Liver (tissue), 9 donors: ENCODE results near the gene SOX8. TPM values are rescaled to one million over a fixed set of nuclear protein-coding genes. Genes with fewer than 3 reads are reported as not detected.

Experiments
- DNase-seq: peaks from one replicate; pipeline ENCODE4 v3.0.0-alpha.2; 2017; ENCODE audit warnings: low spot score
- H3K27ac ChIP-seq, 2 donors: one replicate each; pipeline ENCODE4 v1.7.0; 2013; ENCODE audit warnings: inconsistent platforms in 2 of 2, low read length in 2 of 2, control low read depth in 1 of 2, low read depth in 1 of 2, mild to moderate bottlenecking in 1 of 2
- H3K27me3 ChIP-seq, 4 donors: one replicate each; pipeline versions ENCODE4 v1.6.1 to v1.7.0; 2013; ENCODE audit warnings: low read length in 3 of 4, inconsistent platforms in 1 of 4, mild to moderate bottlenecking in 1 of 4, moderate library complexity in 1 of 4; ENCODE audit not compliant: control insufficient read depth in 4 of 4, insufficient read depth in 4 of 4
- H3K36me3 ChIP-seq, 4 donors: one replicate each; pipeline versions ENCODE4 v1.6.1 to v1.7.0; 2013; ENCODE audit warnings: low read length in 3 of 4, mild to moderate bottlenecking in 3 of 4, low read depth in 1 of 4, moderate library complexity in 1 of 4; ENCODE audit not compliant: control insufficient read depth in 4 of 4, insufficient read depth in 3 of 4
- H3K4me1 ChIP-seq, 4 donors: one replicate each; pipeline versions ENCODE4 v1.6.1 to v1.7.0; 2013; ENCODE audit warnings: low read length in 3 of 4, mild to moderate bottlenecking in 3 of 4, moderate library complexity in 1 of 4; ENCODE audit not compliant: control insufficient read depth in 4 of 4, insufficient read depth in 4 of 4
- H3K4me3 ChIP-seq, 3 donors: one replicate each; pipeline versions ENCODE4 v1.6.1 to v1.7.0; 2013; ENCODE audit warnings: low read length in 3 of 3, control low read depth in 1 of 3, low read depth in 1 of 3, mild to moderate bottlenecking in 1 of 3
- H3K9ac ChIP-seq, 2 donors: one replicate each; pipeline ENCODE4 v1.7.0; 2013; ENCODE audit warnings: low read length in 2 of 2, mild to moderate bottlenecking in 2 of 2, moderate library complexity in 2 of 2, control low read depth in 1 of 2, low read depth in 1 of 2
- H3K9me3 ChIP-seq, 4 donors: one replicate each; pipeline versions ENCODE4 v1.6.1 to v1.7.0; 2013; ENCODE audit warnings: low read length in 3 of 4; ENCODE audit not compliant: control insufficient read depth in 4 of 4
- EGR1 ChIP-seq, 2 donors: IDR thresholded peaks; 2 replicates each; pipeline ENCODE4 v1.6.1; 2016 to 2018; ENCODE audit warnings: antibody characterized with exemption in 2 of 2, low read depth in 2 of 2
- FOXA1 ChIP-seq: IDR thresholded peaks from 2 replicates; pipeline ENCODE4 v1.6.1; 2016; ENCODE audit warnings: antibody characterized with exemption
- FOXA2 ChIP-seq: IDR thresholded peaks from 2 replicates; pipeline ENCODE4 v1.6.1; 2016; ENCODE audit warnings: antibody characterized with exemption
- GABPA ChIP-seq, 2 donors: IDR thresholded peaks in 1 of 2; conservative IDR thresholded peaks in 1 of 2; 2 replicates each; pipeline ENCODE4 v1.6.1; 2016; ENCODE audit warnings: antibody characterized with exemption in 2 of 2, mild to moderate bottlenecking in 1 of 2, moderate library complexity in 1 of 2
- NR2F2 ChIP-seq: IDR thresholded peaks from 2 replicates; pipeline ENCODE4 v1.6.1; 2016; ENCODE audit warnings: antibody characterized with exemption
- RAD21 ChIP-seq, 2 donors: IDR thresholded peaks; 2 replicates each; pipeline ENCODE4 v1.6.1; 2016; ENCODE audit warnings: antibody characterized with exemption in 2 of 2, mild to moderate bottlenecking in 2 of 2
- SP1 ChIP-seq: IDR thresholded peaks from 2 replicates; pipeline ENCODE4 v1.6.1; 2018; ENCODE audit warnings: antibody characterized with exemption, mild to moderate bottlenecking
- TAF1 ChIP-seq: conservative IDR thresholded peaks from 2 replicates; pipeline ENCODE4 v1.6.1; 2016; ENCODE audit warnings: antibody characterized with exemption, mild to moderate bottlenecking
- WGBS: extraction: QIAGEN DNeasy Blood & Tissue Kit; methylation state at CpG from one replicate; pipeline ENCODE4 v1.1.7; 2013; 5-methylcytosine and 5-hydroxymethylcytosine counted together
- polyA plus RNA-seq, 2 donors: library from polyadenylated mRNA; stranded (reverse) in 1 of 2; unstranded in 1 of 2; fragments of 200-250 nt in 1 of 2; fragments of >200 nt in 1 of 2; fragmentation: Nextera tagmentation in 1 of 2; extraction: Ambion mirVana in 1 of 2; gene quantifications; one replicate each; pipeline versions ENCODE4 v1.2.1 to v1.2.3, GENCODE V29; 2013 to 2015
- total RNA-seq, 2 donors: library from RNA; depleted of rRNA; stranded (reverse); fragments of >200 nt; gene quantifications; one replicate each; pipeline ENCODE4 v1.2.3, GENCODE V29; 2014
- TF ChIP-seq, protein P1 (sequence below): IDR thresholded peaks from 2 replicates; pipeline ENCODE4 v1.6.1; 2016; ENCODE audit warnings: antibody characterized with exemption
- TF ChIP-seq, protein P2 (sequence below): fragments of 150-350 bp; IDR thresholded peaks from 2 replicates; pipeline ENCODE4 v1.5.1; 2017; ENCODE audit warnings: improper control_type of control experiment, low read depth, low read length; ENCODE audit not compliant: missing input control
- TF ChIP-seq, protein P3 (sequence below): IDR thresholded peaks from 2 replicates; pipeline ENCODE4 v1.6.1; 2016; ENCODE audit warnings: antibody characterized with exemption
- TF ChIP-seq, protein P4 (sequence below): IDR thresholded peaks from 2 replicates; pipeline ENCODE4 v1.6.1; 2016; ENCODE audit warnings: antibody characterized with exemption, mild to moderate bottlenecking
- TF ChIP-seq, protein P5 (sequence below): IDR thresholded peaks from 2 replicates; pipeline ENCODE4 v1.6.1; 2016; ENCODE audit warnings: antibody characterized with exemption
- donor health status: healthy.
- donor health status: healthy.
- donor health status: healthy.
- donor health status: healthy.
- donor health status: healthy.

The SOX8 gene
- total and polyA plus RNA-seq, 4 donors: 0.05 to 0.33 (median 0.17) TPM; not detected in 1

DNA sequence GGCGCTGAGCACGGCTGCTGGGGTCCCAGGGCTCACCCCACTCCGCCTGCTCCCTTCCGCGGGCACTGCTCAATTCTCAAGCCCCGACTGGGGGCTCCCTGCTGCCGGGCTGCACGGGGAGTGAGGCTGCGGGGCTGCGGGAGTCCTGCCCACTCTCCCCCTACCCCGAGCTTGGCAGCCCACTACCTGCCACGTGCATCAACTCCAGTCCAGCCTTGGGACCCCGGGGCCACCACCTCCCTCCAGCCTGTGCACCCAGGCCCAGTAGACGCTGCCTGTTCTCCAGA is 47.6 kb downstream of the SOX8 start:
- Histone ChIP-seq H3K27ac (no peak overlapping the region), H3K4me3 (no peak overlapping the region), H3K9ac (no peak overlapping the region), H3K4me1 (no peaks in the 10 kb centered on the region), H3K9me3 (no peaks in the 10 kb centered on the region), H3K27me3 (peaks cover 0 to 6% (median 2%) of the 10 kb centered on the region in 4 donors), H3K36me3 (no peaks in the 10 kb centered on the region)
- TF ChIP-seq RAD21 (IDR thresholded peaks at IDR 0.05) (no peak), SP1 (no peak), TAF1 (no peak), FOXA1 (no peak)
- TF ChIP-seq, protein P1, sequence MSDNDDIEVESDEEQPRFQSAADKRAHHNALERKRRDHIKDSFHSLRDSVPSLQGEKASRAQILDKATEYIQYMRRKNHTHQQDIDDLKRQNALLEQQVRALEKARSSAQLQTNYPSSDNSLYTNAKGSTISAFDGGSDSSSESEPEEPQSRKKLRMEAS: no peak
- TF ChIP-seq, protein P2, sequence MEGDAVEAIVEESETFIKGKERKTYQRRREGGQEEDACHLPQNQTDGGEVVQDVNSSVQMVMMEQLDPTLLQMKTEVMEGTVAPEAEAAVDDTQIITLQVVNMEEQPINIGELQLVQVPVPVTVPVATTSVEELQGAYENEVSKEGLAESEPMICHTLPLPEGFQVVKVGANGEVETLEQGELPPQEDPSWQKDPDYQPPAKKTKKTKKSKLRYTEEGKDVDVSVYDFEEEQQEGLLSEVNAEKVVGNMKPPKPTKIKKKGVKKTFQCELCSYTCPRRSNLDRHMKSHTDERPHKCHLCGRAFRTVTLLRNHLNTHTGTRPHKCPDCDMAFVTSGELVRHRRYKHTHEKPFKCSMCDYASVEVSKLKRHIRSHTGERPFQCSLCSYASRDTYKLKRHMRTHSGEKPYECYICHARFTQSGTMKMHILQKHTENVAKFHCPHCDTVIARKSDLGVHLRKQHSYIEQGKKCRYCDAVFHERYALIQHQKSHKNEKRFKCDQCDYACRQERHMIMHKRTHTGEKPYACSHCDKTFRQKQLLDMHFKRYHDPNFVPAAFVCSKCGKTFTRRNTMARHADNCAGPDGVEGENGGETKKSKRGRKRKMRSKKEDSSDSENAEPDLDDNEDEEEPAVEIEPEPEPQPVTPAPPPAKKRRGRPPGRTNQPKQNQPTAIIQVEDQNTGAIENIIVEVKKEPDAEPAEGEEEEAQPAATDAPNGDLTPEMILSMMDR: no peak
- DNase-seq: no peak
- 73% methylated on average over 14 of the region's 14 CpGs for WGBS

DNA sequence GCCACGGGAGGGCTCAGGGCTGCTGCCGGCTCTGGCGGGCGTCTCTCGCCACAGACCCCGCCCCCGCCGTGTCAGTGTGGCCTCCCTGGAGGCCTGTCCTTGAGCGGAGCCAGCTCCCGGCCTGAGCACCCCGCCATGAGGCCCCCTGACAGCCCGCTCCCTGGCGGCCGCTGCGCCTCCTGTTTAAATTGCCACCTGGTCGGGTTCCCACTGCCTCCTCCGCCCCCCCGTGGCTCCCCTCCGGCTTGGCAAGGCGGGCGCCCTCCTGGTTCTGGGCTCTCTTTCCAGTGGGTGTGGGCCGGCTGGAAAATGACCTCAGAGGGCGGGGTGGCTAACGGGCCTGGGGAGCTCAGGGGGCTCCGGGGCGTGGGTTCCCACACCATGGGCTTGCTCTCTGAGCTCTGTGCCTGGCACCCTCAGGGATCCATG is 48.9 kb downstream of the SOX8 start:
- no peak overlapping the region for H3K9ac ChIP-seq
- no peaks in the 10 kb centered on the region for H3K36me3 ChIP-seq
- H3K27me3 ChIP-seq: peaks cover 0 to 1% (median 0%) of the 10 kb centered on the region in 4 donors
- H3K4me3 ChIP-seq: no peak overlapping the region
- no peak overlapping the region for H3K27ac ChIP-seq
- H3K9me3 ChIP-seq: no peaks in the 10 kb centered on the region
- DNase-seq: no peak
- WGBS: 55% methylated on average over 26 of the region's 26 CpGs
- TF ChIP-seq, protein P1: no peak
- TF ChIP-seq FOXA2 (no peak), EGR1 (IDR thresholded peaks at IDR 0.05; ENCODE audit: low read depth in 2 of 2) (no peak)
- TF ChIP-seq, protein P2: no peak
- TF ChIP-seq, protein P3, sequence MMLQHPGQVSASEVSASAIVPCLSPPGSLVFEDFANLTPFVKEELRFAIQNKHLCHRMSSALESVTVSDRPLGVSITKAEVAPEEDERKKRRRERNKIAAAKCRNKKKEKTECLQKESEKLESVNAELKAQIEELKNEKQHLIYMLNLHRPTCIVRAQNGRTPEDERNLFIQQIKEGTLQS: no peak
- H3K4me1 ChIP-seq: no peaks in the 10 kb centered on the region

DNA sequence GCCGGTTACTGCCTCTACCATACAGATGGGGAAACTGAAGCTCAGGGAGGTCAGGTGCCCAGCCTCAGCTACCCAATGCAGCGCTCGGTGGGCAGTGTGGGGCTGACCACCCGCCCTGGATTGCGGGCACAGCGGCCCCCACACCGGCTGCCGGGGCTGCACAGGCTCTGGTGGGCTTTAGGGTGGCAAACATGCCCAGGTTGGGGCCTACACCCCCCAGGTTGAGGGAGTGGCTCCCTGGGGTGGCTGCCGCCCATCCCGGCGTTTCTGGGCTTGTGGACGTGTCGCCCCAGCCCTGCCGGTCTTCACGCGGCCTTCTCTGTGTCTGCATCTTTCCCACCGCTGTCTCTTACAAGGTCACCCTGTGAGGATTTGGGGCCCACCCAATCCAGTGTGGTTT is 50.1 kb downstream of the SOX8 start:
- Histone ChIP-seq H3K9ac (no peak overlapping the region), H3K36me3 (no peaks in the 10 kb centered on the region), H3K9me3 (no peaks in the 10 kb centered on the region), H3K27ac (no peak overlapping the region), H3K4me3 (no peak overlapping the region), H3K4me1 (no peaks in the 10 kb centered on the region), H3K27me3 (no peaks in the 10 kb centered on the region)
- DNase-seq: no peak
- WGBS: 88% methylated on average over 17 of the region's 17 CpGs
- TF ChIP-seq FOXA1 (no peak), GABPA (IDR thresholded peaks at IDR 0.05 in 1 of 2, conservative IDR thresholded peaks at IDR 0.05 in 1 of 2) (no peak), NR2F2 (no peak), FOXA2 (no peak), SP1 (no peak), RAD21 (IDR thresholded peaks at IDR 0.05) (no peak), EGR1 (IDR thresholded peaks at IDR 0.05; ENCODE audit: low read depth in 2 of 2) (no peak)
- TF ChIP-seq, protein P4, sequence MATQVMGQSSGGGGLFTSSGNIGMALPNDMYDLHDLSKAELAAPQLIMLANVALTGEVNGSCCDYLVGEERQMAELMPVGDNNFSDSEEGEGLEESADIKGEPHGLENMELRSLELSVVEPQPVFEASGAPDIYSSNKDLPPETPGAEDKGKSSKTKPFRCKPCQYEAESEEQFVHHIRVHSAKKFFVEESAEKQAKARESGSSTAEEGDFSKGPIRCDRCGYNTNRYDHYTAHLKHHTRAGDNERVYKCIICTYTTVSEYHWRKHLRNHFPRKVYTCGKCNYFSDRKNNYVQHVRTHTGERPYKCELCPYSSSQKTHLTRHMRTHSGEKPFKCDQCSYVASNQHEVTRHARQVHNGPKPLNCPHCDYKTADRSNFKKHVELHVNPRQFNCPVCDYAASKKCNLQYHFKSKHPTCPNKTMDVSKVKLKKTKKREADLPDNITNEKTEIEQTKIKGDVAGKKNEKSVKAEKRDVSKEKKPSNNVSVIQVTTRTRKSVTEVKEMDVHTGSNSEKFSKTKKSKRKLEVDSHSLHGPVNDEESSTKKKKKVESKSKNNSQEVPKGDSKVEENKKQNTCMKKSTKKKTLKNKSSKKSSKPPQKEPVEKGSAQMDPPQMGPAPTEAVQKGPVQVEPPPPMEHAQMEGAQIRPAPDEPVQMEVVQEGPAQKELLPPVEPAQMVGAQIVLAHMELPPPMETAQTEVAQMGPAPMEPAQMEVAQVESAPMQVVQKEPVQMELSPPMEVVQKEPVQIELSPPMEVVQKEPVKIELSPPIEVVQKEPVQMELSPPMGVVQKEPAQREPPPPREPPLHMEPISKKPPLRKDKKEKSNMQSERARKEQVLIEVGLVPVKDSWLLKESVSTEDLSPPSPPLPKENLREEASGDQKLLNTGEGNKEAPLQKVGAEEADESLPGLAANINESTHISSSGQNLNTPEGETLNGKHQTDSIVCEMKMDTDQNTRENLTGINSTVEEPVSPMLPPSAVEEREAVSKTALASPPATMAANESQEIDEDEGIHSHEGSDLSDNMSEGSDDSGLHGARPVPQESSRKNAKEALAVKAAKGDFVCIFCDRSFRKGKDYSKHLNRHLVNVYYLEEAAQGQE: no peak
- TF ChIP-seq, protein P2: no peak
- TF ChIP-seq, protein P5, sequence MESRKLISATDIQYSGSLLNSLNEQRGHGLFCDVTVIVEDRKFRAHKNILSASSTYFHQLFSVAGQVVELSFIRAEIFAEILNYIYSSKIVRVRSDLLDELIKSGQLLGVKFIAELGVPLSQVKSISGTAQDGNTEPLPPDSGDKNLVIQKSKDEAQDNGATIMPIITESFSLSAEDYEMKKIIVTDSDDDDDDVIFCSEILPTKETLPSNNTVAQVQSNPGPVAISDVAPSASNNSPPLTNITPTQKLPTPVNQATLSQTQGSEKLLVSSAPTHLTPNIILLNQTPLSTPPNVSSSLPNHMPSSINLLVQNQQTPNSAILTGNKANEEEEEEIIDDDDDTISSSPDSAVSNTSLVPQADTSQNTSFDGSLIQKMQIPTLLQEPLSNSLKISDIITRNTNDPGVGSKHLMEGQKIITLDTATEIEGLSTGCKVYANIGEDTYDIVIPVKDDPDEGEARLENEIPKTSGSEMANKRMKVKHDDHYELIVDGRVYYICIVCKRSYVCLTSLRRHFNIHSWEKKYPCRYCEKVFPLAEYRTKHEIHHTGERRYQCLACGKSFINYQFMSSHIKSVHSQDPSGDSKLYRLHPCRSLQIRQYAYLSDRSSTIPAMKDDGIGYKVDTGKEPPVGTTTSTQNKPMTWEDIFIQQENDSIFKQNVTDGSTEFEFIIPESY: no peak
